Measurements from ENCODE around the gene HBE1.

HBE1 gene

GRCh38 chr11:5232176-5232575 lies 37.6 kb downstream of the HBE1 start:
- no peak for DNase-seq

DNA sequence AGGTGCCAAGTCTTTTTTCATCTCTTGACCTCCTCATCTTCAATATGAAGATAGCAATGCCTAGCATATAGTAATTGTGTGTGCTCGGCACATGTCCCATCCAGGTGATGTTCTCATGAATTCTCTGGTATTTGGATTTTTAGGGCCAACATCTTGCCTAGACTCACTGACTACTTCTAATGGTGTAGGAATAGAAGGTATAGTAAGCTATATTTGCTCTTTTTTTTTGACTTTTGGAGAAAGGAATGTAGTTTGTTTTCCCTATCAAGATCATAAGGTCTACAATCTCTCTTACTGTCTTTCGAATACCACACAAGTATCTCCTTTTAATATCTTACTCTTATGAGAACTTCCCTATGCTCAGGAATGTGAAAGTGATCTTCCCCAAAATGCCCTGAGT lies 38.6 kb downstream of the HBE1 start:
- DNase-seq = no peak

DNA sequence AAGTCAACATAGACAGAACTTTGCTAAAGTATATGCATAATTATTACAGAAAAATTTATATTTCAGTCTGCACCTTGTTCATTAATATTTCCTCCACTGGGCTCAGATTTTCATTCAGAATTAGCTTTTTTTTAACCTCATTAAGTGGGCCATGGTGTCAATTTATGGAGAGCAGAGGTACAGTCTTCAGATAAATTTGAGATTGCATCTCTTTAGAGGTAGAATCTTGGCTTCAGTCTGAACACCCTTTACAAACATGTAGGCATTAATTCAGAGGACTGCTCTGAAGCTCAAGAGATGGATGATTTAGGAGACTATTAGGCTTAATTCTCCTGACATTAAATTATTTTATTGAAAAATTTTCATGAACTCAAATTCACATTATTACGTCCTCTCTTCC lies 39.5 kb downstream of the HBE1 start:
- no peak for DNase-seq

DNA sequence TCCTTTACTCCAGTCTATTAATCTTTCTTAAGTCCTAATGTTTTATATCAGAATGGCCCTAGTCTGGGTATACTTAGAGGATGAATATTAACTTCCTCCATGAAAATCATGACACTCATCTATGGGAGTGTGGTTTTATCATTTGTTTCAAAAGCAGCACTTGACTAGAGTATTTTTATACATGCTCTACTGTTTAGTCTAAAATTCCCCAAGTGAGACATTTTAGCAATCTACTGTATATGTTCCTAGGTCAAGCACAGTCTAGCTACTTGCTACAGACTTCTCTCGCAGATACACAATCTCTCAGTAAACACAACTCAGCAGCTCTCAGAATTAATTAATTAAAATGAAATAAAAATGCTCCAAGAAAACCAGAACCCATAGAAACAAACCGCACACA lies 39.9 kb downstream of the HBE1 start:
- no peak for DNase-seq

- DNase-seq = no peak
Observed at GRCh38 chr11:5229356-5229755, 40.4 kb downstream of the HBE1 start.

- no peak for DNase-seq
Observed at GRCh38 chr11:5228124-5228523, 41.6 kb downstream of the HBE1 start.

- DNase-seq = no peak
Observed at GRCh38 chr11:5227681-5228080, 42.1 kb downstream of the HBE1 start.

- peak; percentile 98 for DNase-seq
Observed at GRCh38 chr11:5226732-5227310, 42.9 kb downstream of the HBE1 start, which contains the start of gene HBB. Gene HBB, minus strand, starts transcription at chr11:5227071. Its CDS starts 50 bp downstream, at chr11:5227021.

DNA sequence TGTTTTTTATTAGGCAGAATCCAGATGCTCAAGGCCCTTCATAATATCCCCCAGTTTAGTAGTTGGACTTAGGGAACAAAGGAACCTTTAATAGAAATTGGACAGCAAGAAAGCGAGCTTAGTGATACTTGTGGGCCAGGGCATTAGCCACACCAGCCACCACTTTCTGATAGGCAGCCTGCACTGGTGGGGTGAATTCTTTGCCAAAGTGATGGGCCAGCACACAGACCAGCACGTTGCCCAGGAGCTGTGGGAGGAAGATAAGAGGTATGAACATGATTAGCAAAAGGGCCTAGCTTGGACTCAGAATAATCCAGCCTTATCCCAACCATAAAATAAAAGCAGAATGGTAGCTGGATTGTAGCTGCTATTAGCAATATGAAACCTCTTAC lies 44.3 kb downstream of the HBE1 start:
- no peak for DNase-seq

GRCh38 chr11:5224538-5225479 lies 44.9 kb downstream of the HBE1 start:
- no peak for DNase-seq

DNA sequence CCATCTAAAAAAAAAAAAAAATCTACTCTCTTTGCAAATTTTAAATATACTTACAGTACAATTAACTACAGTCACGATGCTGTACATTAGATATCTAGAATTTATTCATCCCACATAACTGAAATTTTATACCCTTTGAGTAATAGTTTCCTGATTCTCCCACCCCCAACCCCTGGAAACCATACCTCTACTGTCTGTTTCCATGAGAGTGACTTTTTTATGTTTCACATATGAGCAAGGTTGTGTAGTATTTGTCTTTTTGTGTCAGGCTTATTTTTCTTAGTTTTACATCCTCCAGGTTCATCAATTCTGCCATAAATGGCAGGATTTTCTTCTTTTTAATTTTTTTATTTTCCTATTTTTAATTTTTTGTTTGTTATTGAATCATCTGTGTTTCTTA lies 46.1 kb downstream of the HBE1 start:
- DNase-seq = no peak

GRCh38 chr11:5223146-5223545 lies 46.6 kb downstream of the HBE1 start:
- DNase-seq = no peak
